Breast epithelium (tissue), 4 donors: ENCODE results near the gene NPIPB6. TPM values are rescaled to one million over a fixed set of nuclear protein-coding genes. Genes with fewer than 3 reads are reported as not detected.
"Not testable (repeated sequence)": the region's sequence is repeated elsewhere in the genome, so short reads cannot be mapped to it uniquely, and the experiment has no call there.

Experiments used
- DNase-seq, 2 donors: peaks; one replicate each; pipeline ENCODE4 v3.0.0-alpha.2; 2019; ENCODE audit warnings: low spot score in 2 of 2
- H3K27ac ChIP-seq, 2 donors: fragments of 200-600 bp; sonication (generic) in 1 of 2; one replicate each; pipeline ENCODE4 v1.5.1; 2016 to 2019; ENCODE audit warnings: mild to moderate bottlenecking in 1 of 2
- H3K27me3 ChIP-seq, 2 donors: fragments of 200-600 bp; sonication (generic) in 1 of 2; one replicate each; pipeline versions ENCODE4 v1.5.1 to v1.6.0; 2017 to 2019; ENCODE audit warnings: control low read depth in 1 of 2, mild to moderate bottlenecking in 1 of 2
- H3K36me3 ChIP-seq: fragments of 200-600 bp; one replicate; pipeline ENCODE4 v1.5.1; 2019
- H3K4me1 ChIP-seq, 2 donors: fragments of 200-600 bp; sonication (generic); one replicate each; pipeline ENCODE4 v1.5.1; 2016 to 2019; ENCODE audit warnings: control low read depth in 1 of 2
- H3K4me3 ChIP-seq, 3 donors: fragments of 200-600 bp; sonication (generic); 1 replicate in 2 of 3; 2 replicates in 1 of 3; pipeline ENCODE4 v1.5.1; 2016 to 2019; ENCODE audit warnings: mild to moderate bottlenecking in 3 of 3, moderate library complexity in 2 of 3
- H3K9me3 ChIP-seq, 2 donors: fragments of 200-600 bp; sonication (generic) in 1 of 2; one replicate each; pipeline ENCODE4 v1.5.1; 2016 to 2019; ENCODE audit warnings: control low read depth in 1 of 2
- intact Hi-C: fragments of 100-400 bp; cut with DNase I; formaldehyde crosslinking; loops from one replicate; pipeline ENCODE4 v1.15.1; 2023; ENCODE audit warnings: low total_unique reads
- total RNA-seq, 3 donors: library from RNA; depleted of rRNA; stranded (reverse); fragments of >200 nt; gene quantifications; one replicate each; pipeline ENCODE4 v1.1.0, GENCODE V29; 2016

NPIPB6 gene
- 1 to 10 TPM in 2 of 3 donors, not detected in 1; 2.6 to 3.3 TPM for total RNA-seq

GRCh38 chr16:28363408-28363807 lies at the start of gene NPIPB6:
TSS of gene NPIPB6 (minus strand) at chr16:28363508. CDS start at chr16:28362822, 686 bp downstream.
- H3K9me3 ChIP-seq, intact Hi-C loops, DNase-seq, H3K27ac ChIP-seq, H3K4me3 ChIP-seq, H3K27me3 ChIP-seq, H3K36me3 ChIP-seq, H3K4me1 ChIP-seq: not testable (repeated sequence)

GRCh38 chr16:28403220-28404072 lies 40.1 kb upstream of the NPIPB6 start, which contains the start of gene EIF3CL:
TSS of gene EIF3CL (minus strand) at chr16:28403841. CDS start at chr16:28403618, 223 bp downstream.
- H3K9me3 ChIP-seq, H3K27ac ChIP-seq, H3K4me1 ChIP-seq, H3K36me3 ChIP-seq, intact Hi-C loops, DNase-seq, H3K27me3 ChIP-seq: not testable (repeated sequence)
- peak within 1 kb of the TSS; percentile 15 to 53 (median 40) for H3K4me3 ChIP-seq

- H3K27ac ChIP-seq, H3K4me1 ChIP-seq, H3K9me3 ChIP-seq, intact Hi-C loops, H3K4me3 ChIP-seq, H3K36me3 ChIP-seq, H3K27me3 ChIP-seq, DNase-seq: not testable (repeated sequence)
These were observed 28.7 kb upstream of the NPIPB6 start for GRCh38 chr16:28392054-28392453.

- intact Hi-C loops, H3K4me1 ChIP-seq, H3K9me3 ChIP-seq, H3K4me3 ChIP-seq, H3K27ac ChIP-seq, DNase-seq, H3K36me3 ChIP-seq, H3K27me3 ChIP-seq: not testable (repeated sequence)
These were observed 19.0 kb upstream of the NPIPB6 start for GRCh38 chr16:28382177-28382867.

- H3K27ac ChIP-seq, H3K4me1 ChIP-seq, H3K9me3 ChIP-seq, DNase-seq, H3K36me3 ChIP-seq, H3K4me3 ChIP-seq, intact Hi-C loops, H3K27me3 ChIP-seq: not testable (repeated sequence)
These were observed 14.5 kb upstream of the NPIPB6 start for GRCh38 chr16:28377822-28378221.

- H3K9me3 ChIP-seq, H3K4me3 ChIP-seq, H3K27ac ChIP-seq, H3K4me1 ChIP-seq, intact Hi-C loops, H3K36me3 ChIP-seq, H3K27me3 ChIP-seq, DNase-seq: not testable (repeated sequence)
These were observed 13.9 kb upstream of the NPIPB6 start for GRCh38 chr16:28377108-28377625.

GRCh38 chr16:28375115-28375514 lies 11.8 kb upstream of the NPIPB6 start:
- H3K9me3 ChIP-seq, H3K27ac ChIP-seq, H3K4me1 ChIP-seq, DNase-seq, H3K27me3 ChIP-seq, H3K36me3 ChIP-seq, H3K4me3 ChIP-seq, intact Hi-C loops: not testable (repeated sequence)

GRCh38 chr16:28374281-28374680 lies 11.0 kb upstream of the NPIPB6 start:
- H3K4me3 ChIP-seq, H3K27me3 ChIP-seq, DNase-seq, H3K27ac ChIP-seq, intact Hi-C loops, H3K9me3 ChIP-seq, H3K4me1 ChIP-seq, H3K36me3 ChIP-seq: not testable (repeated sequence)

GRCh38 chr16:28367926-28368325 lies 4.6 kb upstream of the NPIPB6 start:
- H3K27ac ChIP-seq, H3K27me3 ChIP-seq, H3K36me3 ChIP-seq, H3K9me3 ChIP-seq, H3K4me1 ChIP-seq, intact Hi-C loops: not testable (repeated sequence)
- H3K4me3 ChIP-seq, result peak overlapping the region in 1 of 3 donors; percentile 44
- peak in 1 of 2 donors; percentile 27 for DNase-seq

GRCh38 chr16:28364268-28365173 lies 1.2 kb upstream of the NPIPB6 start:
- H3K4me3 ChIP-seq, H3K9me3 ChIP-seq, H3K4me1 ChIP-seq, DNase-seq, intact Hi-C loops, H3K36me3 ChIP-seq, H3K27me3 ChIP-seq, H3K27ac ChIP-seq: not testable (repeated sequence)

- H3K36me3 ChIP-seq, H3K4me1 ChIP-seq, intact Hi-C loops, H3K4me3 ChIP-seq, H3K27me3 ChIP-seq, H3K9me3 ChIP-seq, H3K27ac ChIP-seq: not testable (repeated sequence)
- DNase-seq, result peak in 1 of 2 donors; percentile 65
These were observed 708 bp downstream of the NPIPB6 start for GRCh38 chr16:28362600-28362999.

- H3K4me1 ChIP-seq, H3K27me3 ChIP-seq, H3K36me3 ChIP-seq, H3K4me3 ChIP-seq, H3K27ac ChIP-seq, H3K9me3 ChIP-seq, DNase-seq, intact Hi-C loops: not testable (repeated sequence)
These were observed 25.1 kb downstream of the NPIPB6 start for GRCh38 chr16:28338230-28338629.
